Renal pelvis (tissue), 4 donors: ENCODE measurements around the gene MORC2. TPM values are rescaled to one million over a fixed set of nuclear protein-coding genes. Genes with fewer than 3 reads are reported as not detected.

Experiments used
- DNase-seq: peaks from one replicate; pipeline ENCODE4 v3.0.0-alpha.2; 2013
- polyA plus RNA-seq, 3 donors: library from polyadenylated mRNA; unstranded; fragments of 120-200 nt; gene quantifications; one replicate each; pipeline ENCODE4 v1.2.1, GENCODE V29; 2013; ENCODE audit not compliant: insufficient read length in 3 of 3

MORC2 gene
- polyA plus RNA-seq, 3 donors = 31.6 to 41.7 (median 35.2) TPM

DNA sequence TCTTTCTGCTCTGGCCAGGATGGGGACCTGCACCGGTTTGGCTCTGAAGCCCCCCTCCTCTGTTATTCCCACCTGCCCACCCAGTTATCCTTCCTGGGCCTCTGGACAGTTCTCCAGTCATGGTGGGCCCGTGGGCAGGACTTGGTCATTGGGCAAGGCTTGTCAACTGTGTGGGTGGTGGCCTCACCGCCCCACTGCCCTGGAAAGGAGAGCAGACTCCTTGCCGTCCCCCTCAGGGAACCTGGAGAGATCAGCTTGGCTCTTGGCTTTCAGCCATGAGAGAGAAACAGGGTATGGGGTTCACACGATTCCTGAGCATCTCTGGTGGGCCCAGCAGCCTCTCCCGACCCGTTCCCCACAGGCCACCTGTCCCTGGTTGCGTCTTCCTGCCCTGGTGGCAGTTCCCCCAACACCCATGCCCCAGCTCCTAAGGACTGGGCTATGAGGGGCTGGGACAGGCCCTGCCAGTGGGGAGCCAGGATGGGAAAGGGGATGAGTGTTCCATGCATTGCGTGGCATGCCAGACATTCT is 92.3 kb downstream of the MORC2 start:
- no peak for DNase-seq

DNA sequence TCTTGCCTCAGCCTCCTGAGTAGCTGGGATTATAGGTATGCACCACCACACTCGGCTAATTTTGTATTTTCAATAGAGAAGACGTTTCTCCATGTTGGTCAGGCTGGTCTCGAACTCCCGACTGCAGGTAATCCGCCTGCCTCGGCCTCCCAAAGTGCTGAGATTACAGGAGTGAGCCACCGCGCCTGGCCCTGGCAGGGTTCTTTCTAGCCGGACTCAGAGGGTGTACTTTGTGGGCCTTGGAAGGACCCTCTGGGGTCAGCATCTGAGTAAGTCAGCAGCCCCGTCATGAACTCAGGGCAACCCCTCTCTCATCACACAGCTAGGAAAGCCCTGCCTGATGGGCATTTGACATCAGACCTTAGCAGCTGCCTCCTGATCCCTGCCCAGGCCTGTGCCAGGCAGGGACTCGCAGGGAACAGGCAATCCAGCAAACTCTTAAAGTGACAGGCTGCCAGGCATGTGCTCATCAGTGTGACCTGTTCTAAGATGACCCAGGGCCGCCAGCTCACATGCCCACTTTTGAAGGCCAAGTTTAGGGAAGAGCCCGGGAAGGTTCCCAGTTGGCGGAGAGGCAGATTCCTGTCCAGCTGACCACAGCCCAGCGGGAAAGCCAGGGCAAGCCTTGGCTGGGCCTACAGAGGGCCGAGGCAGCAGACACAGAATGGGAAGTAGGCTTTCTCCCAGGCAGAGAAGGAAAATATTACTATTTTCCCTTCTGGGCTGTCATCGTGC is 92.9 kb downstream of the MORC2 start:
- DNase-seq = no peak

Other genes starting within 250 kb of the MORC2 start
- gene TUG1, start 491 bp upstream of the MORC2 start, polyA plus RNA-seq = 100 to 1,000 TPM; 191 to 205 (median 200) TPM
- 10 to 100 TPM; 42.3 to 56.5 (median 47.5) TPM for gene SMTN, start 112.5 kb upstream of the MORC2 start, polyA plus RNA-seq
- gene SELENOM, start 138.8 kb upstream of the MORC2 start, polyA plus RNA-seq = 10 to 100 TPM in 1 of 3 donors, 1 to 10 TPM in 2; 7.6 to 13.5 (median 9.3) TPM
- 1 to 10 TPM; 4.2 to 6.1 (median 5.8) TPM for gene INPP5J, start 154.2 kb upstream of the MORC2 start, polyA plus RNA-seq
- gene PLA2G3, start 171.7 kb upstream of the MORC2 start, polyA plus RNA-seq = under 1 TPM; 0.16 to 0.21 (median 0.19) TPM
- 10 to 100 TPM; 52.6 to 56.8 (median 53.1) TPM for gene RNF185, start 191.4 kb upstream of the MORC2 start, polyA plus RNA-seq
- gene LIMK2, start 243.5 kb upstream of the MORC2 start, polyA plus RNA-seq = 10 to 100 TPM; 47.6 to 68.8 (median 67.3) TPM